Measurements from ENCODE around the gene AGAP1. TPM values are rescaled to one million over a fixed set of nuclear protein-coding genes. Genes with fewer than 3 reads are reported as not detected.

Gene AGAP1
- total RNA-seq, 1 donor: 18.5 TPM

- Histone ChIP-seq H3K36me3 (ENCODE audit: insufficient read depth, low read length) (no peaks in the 10 kb centered on the region), H3K79me2 (ENCODE audit: insufficient read depth, low read length) (peaks cover 53% of the 10 kb centered on the region), H2AFZ (ENCODE audit: low read length) (no peak overlapping the region), H3K27me3 (ENCODE audit: insufficient read depth, low read length) (no peaks in the 10 kb centered on the region), H3K4me2 (ENCODE audit: insufficient read depth, low read length) (no peak overlapping the region), H3K27ac (ENCODE audit: low read depth, low read length) (no peak overlapping the region), H3K9me3 (ENCODE audit: low read depth, low read length) (no peaks in the 10 kb centered on the region), H3K4me1 (ENCODE audit: insufficient read depth, low read length) (peaks cover 36% of the 10 kb centered on the region), H3K4me3 (ENCODE audit: insufficient read depth, low read length) (no peak overlapping the region), H4K20me1 (ENCODE audit: insufficient read depth, low read length) (peaks cover 43% of the 10 kb centered on the region)
- DNase-seq (ENCODE audit: insufficient read length, low spot score, missing footprints): no peak
- TF ChIP-seq CTCF (IDR thresholded peaks at IDR 0.05; ENCODE audit: extremely low read depth, low read depth, low read length): no peak
Measured at GRCh38 chr2:235603659-235604058, 109.8 kb downstream of the AGAP1 start.

- H3K4me1 ChIP-seq (ENCODE audit: insufficient read depth, low read length): peaks cover 37% of the 10 kb centered on the region
- H2AFZ ChIP-seq (ENCODE audit: low read length): no peak overlapping the region
- peaks cover 56% of the 10 kb centered on the region for H3K79me2 ChIP-seq (ENCODE audit: insufficient read depth, low read length)
- H3K27me3 ChIP-seq (ENCODE audit: insufficient read depth, low read length): no peaks in the 10 kb centered on the region
- H3K4me2 ChIP-seq (ENCODE audit: insufficient read depth, low read length): peak overlapping the region; percentile 67
- H4K20me1 ChIP-seq (ENCODE audit: insufficient read depth, low read length): peaks cover 33% of the 10 kb centered on the region
- peak overlapping the region; percentile 81 for H3K27ac ChIP-seq (ENCODE audit: low read depth, low read length)
- H3K36me3 ChIP-seq (ENCODE audit: insufficient read depth, low read length): no peaks in the 10 kb centered on the region
- DNase-seq (ENCODE audit: insufficient read length, low spot score, missing footprints): peak; percentile 94
- TF ChIP-seq CTCF (IDR thresholded peaks at IDR 0.05; ENCODE audit: extremely low read depth, low read depth, low read length): no peak
- H3K4me3 ChIP-seq (ENCODE audit: insufficient read depth, low read length): peak overlapping the region; percentile 36
- no peaks in the 10 kb centered on the region for H3K9me3 ChIP-seq (ENCODE audit: low read depth, low read length)
Measured at GRCh38 chr2:235605312-235606003, 111.6 kb downstream of the AGAP1 start.

- Histone ChIP-seq H3K79me2 (ENCODE audit: insufficient read depth, low read length) (peaks cover 59% of the 10 kb centered on the region), H3K27me3 (ENCODE audit: insufficient read depth, low read length) (no peaks in the 10 kb centered on the region), H3K27ac (ENCODE audit: low read depth, low read length) (peak overlapping the region; percentile 81)
Measured at GRCh38 chr2:235606004-235606715, 112.3 kb downstream of the AGAP1 start.

More at GRCh38 chr2:235606004-235606715, 112.3 kb downstream of the AGAP1 start:
- H3K36me3 ChIP-seq (ENCODE audit: insufficient read depth, low read length): no peaks in the 10 kb centered on the region
- H4K20me1 ChIP-seq (ENCODE audit: insufficient read depth, low read length): peaks cover 28% of the 10 kb centered on the region
- H3K9me3 ChIP-seq (ENCODE audit: low read depth, low read length): no peaks in the 10 kb centered on the region
- no peak for DNase-seq (ENCODE audit: insufficient read length, low spot score, missing footprints)
- H2AFZ ChIP-seq (ENCODE audit: low read length): no peak overlapping the region
- TF ChIP-seq CTCF (IDR thresholded peaks at IDR 0.05; ENCODE audit: extremely low read depth, low read depth, low read length): no peak
- H3K4me1 ChIP-seq (ENCODE audit: insufficient read depth, low read length): peaks cover 37% of the 10 kb centered on the region
- H3K4me2 ChIP-seq (ENCODE audit: insufficient read depth, low read length): peak overlapping the region; percentile 67
- H3K4me3 ChIP-seq (ENCODE audit: insufficient read depth, low read length): peak overlapping the region; percentile 36
